GM12872 (cell line): ENCODE data around the gene IGSF9B.

Experiments
- TF ChIP-seq, protein P1 (sequence below): IDR thresholded peaks from 3 replicates; pipeline ENCODE4 v1.5.1; 2011; ENCODE audit warnings: low read depth, mild to moderate bottlenecking, low read length, moderate library complexity; ENCODE audit not compliant: insufficient read depth

The IGSF9B gene

GRCh38 chr11:133911171-133911570 is 45.6 kb downstream of the IGSF9B start:
- TF ChIP-seq, protein P1, sequence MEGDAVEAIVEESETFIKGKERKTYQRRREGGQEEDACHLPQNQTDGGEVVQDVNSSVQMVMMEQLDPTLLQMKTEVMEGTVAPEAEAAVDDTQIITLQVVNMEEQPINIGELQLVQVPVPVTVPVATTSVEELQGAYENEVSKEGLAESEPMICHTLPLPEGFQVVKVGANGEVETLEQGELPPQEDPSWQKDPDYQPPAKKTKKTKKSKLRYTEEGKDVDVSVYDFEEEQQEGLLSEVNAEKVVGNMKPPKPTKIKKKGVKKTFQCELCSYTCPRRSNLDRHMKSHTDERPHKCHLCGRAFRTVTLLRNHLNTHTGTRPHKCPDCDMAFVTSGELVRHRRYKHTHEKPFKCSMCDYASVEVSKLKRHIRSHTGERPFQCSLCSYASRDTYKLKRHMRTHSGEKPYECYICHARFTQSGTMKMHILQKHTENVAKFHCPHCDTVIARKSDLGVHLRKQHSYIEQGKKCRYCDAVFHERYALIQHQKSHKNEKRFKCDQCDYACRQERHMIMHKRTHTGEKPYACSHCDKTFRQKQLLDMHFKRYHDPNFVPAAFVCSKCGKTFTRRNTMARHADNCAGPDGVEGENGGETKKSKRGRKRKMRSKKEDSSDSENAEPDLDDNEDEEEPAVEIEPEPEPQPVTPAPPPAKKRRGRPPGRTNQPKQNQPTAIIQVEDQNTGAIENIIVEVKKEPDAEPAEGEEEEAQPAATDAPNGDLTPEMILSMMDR = peak; percentile 28; the same call in 1 of the 3 replicates

DNA sequence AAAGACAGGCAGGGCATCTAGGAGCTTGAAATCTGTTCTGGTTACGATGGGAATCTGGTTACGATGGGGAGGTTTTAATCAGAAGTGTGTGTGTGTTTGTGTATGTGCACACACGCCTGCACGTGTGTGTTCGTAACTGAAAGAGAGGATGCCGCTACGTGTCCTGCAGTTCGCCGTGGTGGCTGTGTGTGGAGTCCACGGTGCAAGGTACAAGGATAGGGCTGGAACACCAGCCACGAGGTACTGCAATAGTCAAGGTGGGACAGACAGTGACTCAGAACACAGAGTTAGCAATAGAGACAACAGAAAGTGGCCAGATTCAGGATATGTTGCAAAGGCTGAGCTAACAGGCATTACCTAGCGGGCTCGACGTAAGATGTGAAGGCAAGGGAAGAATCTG is 46.7 kb downstream of the IGSF9B start:
- TF ChIP-seq, protein P1 = no peak

DNA sequence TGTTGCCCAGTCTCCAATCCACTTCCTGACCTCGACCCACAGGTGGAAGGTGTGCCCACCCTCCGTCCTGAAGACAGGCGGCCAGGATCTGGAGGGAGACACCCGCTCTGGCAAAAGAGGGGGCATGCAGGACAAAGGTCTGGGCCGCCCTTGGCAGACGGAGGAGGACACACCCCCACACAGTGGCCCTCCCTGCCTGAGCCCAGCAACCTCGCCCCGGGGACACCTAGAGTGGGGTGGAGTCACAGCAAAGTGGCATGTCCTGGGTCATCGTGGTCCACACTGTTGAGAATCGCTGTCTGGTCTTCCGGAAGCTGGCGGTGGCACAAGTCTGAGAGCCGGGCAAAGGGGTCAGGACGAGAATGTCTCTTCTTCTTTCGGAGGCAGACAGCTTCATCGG is 47.9 kb downstream of the IGSF9B start:
- TF ChIP-seq, protein P1 = no peak

- TF ChIP-seq, protein P1 = no peak
These were observed 48.9 kb downstream of the IGSF9B start for GRCh38 chr11:133907841-133908241.

- TF ChIP-seq, protein P1 = no peak
These were observed 49.6 kb downstream of the IGSF9B start for GRCh38 chr11:133907216-133907615.

GRCh38 chr11:133906746-133907145 is 50.0 kb downstream of the IGSF9B start:
- TF ChIP-seq, protein P1 = no peak

DNA sequence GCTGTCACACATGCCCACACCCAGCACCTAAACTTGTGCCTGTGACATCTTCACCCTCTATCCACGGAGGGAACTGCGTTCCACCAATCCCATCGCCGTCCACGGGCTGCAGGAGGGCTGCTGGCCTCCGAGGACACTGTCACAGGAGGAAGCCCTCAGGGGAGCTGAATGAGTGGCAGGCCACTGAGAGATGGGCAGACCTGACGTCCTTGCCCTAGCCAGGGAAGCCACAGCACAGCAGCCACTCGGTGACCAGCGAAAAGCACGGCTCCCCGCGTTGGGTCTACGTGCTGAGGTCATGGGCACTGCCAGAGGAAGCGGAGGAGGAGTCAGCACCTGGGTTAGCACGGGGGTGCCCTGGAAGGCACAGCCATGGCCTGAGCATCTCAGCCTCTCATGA is 50.5 kb downstream of the IGSF9B start:
- TF ChIP-seq, protein P1 = no peak
